TTC549 (cell line): Measurements from ENCODE around the gene ICAM5.

ENCODE experiments used
- FAIRE-seq: peaks from 2 replicates; lab custom pipeline; 2012; peaks lifted over from hg19 to GRCh38; lab: Jason Lieb, UNC

The ICAM5 gene

DNA sequence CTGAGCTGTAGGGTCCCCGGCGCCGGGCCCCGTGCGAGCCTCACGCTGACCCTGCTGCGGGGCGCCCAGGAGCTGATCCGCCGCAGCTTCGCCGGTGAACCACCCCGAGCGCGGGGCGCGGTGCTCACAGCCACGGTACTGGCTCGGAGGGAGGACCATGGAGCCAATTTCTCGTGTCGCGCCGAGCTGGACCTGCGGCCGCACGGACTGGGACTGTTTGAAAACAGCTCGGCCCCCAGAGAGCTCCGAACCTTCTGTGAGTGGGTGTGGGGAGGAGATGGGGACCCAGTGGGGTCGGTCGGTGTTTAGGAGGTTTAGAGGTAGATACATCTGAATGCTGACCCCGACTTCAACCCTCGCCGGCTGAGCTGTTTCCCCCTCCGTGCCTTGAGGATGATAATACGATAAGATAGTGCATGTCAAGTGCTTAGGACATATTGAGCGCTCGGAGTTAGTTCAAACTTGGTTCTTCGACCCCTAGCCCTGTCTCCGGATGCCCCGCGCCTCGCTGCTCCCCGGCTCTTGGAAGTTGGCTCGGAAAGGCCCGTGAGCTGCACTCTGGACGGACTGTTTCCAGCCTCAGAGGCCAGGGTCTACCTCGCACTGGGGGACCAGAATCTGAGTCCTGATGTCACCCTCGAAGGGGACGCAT lies 1.9 kb downstream of the ICAM5 start:
- FAIRE-seq: no peak

DNA sequence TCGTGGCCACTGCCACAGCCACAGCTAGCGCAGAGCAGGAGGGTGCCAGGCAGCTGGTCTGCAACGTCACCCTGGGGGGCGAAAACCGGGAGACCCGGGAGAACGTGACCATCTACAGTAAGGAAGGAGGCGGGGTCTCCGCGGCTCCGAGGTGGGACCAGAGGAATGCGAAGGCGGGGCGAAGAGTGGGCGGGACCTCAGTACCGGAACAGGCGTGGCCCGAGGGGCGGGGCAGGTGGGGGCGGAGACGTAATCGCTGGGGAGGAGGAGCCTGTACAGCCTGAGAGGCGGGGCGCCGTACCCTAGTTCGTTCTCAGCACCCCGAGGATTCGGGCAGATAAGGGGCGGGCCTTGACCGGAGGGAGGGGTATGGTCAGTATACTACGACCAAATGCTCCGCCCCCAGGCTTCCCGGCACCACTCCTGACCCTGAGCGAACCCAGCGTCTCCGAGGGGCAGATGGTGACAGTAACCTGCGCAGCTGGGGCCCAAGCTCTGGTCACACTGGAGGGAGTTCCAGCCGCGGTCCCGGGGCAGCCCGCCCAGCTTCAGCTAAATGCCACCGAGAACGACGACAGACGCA lies 2.5 kb downstream of the ICAM5 start:
- FAIRE-seq: no peak

DNA sequence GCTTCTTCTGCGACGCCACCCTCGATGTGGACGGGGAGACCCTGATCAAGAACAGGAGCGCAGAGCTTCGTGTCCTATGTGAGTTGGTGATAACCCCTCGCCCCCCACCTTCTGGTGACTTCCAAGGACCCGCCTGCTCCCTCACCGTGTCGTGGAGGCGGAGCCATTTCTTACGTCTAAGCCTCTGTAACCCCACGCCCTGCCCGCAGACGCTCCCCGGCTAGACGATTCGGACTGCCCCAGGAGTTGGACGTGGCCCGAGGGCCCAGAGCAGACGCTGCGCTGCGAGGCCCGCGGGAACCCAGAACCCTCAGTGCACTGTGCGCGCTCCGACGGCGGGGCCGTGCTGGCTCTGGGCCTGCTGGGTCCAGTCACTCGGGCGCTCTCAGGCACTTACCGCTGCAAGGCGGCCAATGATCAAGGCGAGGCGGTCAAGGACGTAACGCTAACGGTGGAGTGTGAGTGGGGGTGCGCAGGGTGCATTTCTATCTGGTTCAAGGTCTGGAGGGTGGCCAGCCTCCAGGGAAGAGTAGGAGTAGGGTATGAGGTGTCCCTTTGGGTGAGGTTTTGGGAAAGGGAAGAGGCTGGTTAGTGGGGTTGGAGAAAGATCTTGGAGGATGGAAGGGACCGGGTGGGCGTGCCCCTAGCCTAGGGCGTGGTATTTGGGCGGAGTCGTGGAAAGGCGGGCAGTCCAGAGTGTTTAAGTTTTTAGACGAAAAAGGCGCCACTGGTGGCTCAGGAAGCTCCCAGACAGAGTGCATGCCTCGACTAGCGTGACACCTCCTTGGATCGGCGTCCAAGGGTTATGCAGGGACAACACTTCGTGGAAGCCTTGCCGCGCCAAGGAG lies 3.3 kb downstream of the ICAM5 start:
- FAIRE-seq: no peak

DNA sequence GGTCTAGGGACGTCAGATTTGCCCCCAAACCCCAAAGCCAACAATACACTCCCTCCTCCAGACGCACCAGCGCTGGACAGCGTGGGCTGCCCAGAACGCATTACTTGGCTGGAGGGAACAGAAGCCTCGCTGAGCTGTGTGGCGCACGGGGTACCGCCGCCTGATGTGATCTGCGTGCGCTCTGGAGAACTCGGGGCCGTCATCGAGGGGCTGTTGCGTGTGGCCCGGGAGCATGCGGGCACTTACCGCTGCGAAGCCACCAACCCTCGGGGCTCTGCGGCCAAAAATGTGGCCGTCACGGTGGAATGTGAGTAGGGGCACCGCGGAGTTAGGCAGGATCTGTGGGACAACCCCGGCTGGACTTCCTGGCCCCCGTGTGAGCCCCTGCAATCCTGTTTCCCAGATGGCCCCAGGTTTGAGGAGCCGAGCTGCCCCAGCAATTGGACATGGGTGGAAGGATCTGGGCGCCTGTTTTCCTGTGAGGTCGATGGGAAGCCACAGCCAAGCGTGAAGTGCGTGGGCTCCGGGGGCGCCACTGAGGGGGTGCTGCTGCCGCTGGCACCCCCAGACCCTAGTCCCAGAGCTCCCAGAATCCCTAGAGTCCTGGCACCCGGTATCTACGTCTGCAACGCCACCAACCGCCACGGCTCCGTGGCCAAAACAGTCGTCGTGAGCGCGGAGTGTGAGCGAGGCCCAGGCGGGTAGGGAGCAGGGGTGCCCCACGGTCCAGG lies 4.0 kb downstream of the ICAM5 start:
- no peak for FAIRE-seq

DNA sequence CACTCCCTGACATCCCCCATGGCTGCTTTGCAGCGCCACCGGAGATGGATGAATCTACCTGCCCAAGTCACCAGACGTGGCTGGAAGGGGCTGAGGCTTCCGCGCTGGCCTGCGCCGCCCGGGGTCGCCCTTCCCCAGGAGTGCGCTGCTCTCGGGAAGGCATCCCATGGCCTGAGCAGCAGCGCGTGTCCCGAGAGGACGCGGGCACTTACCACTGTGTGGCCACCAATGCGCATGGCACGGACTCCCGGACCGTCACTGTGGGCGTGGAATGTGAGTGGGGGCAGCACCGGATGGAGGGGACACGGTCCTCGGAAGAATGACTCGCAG lies 4.6 kb downstream of the ICAM5 start:
- no peak for FAIRE-seq

DNA sequence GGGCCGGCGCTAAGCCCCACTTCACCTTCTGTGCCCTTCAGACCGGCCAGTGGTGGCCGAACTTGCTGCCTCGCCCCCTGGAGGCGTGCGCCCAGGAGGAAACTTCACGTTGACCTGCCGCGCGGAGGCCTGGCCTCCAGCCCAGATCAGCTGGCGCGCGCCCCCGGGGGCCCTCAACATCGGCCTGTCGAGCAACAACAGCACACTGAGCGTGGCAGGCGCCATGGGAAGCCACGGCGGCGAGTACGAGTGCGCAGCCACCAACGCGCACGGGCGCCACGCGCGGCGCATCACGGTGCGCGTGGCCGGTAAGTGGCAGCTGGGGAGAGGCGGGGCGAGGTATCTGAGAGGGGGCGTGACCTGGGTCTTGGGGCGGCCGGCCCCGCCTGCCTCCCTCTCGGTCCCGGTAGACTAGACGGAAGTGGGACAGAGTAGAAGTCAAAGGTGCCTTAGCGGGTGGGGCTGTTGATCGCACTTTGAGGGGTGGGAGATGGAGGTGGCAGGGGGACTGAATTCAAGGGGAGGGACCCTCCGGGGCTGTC lies 5.6 kb downstream of the ICAM5 start:
- FAIRE-seq: no peak

DNA sequence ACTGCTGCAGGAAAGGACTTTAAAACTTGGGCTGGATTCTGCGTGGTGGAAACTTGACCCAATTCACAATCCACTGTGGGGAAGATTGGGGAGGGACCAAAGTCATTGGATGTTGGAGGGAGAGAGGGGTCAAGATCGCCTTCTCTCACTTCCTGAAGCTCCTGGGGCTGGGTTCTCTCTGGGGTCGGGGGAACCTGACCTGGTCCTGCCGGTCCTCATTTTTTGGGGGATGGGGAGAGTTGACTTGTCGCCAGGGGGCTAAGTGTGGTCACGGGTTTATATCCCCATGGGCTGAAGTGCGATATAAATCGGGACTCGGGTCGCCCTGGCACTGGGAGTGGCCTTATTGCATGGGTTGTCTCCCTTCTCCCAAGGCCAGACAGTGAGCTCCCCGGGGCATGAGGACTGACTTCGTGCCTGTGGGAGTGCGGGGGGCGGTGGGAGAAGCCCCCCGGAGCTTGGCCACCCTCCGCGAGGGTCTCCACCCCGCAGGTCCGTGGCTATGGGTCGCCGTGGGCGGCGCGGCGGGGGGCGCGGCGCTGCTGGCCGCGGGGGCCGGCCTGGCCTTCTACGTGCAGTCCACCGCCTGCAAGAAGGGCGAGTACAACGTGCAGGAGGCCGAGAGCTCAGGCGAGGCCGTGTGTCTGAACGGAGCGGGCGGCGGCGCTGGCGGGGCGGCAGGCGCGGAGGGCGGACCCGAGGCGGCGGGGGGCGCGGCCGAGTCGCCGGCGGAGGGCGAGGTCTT lies 6.3 kb downstream of the ICAM5 start:
- FAIRE-seq: no peak

DNA sequence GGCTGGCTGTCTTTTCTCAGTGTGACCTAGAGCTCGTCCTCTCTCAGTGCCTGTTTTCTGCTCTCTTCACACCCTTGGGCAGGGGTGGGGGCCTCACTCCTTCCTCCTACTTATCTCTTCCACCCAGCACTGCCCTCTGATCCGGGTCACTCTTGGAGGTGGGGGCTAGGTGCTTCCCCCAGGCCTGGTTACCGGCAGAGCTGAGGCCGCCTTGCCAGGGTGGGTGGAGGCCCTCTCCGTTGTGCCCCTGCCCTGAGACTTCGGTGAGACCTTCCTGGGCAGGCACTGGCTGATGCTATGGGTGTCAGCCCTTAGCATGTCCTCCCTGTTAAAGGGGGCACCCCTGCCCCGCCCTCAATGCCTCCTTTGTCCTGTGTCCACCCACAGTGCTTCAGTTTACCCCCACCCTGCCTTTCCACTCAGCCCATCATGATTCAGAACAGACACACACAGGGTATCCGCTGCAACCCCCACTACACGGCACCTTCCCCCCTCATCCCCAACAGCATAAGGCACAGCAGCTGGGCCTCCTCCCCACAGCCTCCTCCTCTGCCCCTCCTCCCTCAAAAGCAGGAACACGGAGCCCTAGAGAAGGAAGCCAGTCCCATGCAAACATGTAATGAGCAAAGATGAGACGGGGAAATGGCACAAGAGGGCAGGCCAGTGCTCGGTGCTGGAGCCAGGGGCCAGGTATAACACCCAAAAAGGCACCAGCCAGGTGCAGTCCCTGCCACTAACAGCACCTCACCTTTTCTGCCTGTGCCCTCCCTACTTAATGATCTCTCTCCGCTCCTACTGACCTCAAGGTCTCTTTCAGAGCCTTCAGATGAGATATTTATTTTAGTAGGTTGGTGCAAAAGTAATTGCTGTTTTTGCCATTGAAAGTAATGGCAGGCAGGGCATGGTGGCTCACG lies 10.1 kb downstream of the ICAM5 start:
- no peak for FAIRE-seq

DNA sequence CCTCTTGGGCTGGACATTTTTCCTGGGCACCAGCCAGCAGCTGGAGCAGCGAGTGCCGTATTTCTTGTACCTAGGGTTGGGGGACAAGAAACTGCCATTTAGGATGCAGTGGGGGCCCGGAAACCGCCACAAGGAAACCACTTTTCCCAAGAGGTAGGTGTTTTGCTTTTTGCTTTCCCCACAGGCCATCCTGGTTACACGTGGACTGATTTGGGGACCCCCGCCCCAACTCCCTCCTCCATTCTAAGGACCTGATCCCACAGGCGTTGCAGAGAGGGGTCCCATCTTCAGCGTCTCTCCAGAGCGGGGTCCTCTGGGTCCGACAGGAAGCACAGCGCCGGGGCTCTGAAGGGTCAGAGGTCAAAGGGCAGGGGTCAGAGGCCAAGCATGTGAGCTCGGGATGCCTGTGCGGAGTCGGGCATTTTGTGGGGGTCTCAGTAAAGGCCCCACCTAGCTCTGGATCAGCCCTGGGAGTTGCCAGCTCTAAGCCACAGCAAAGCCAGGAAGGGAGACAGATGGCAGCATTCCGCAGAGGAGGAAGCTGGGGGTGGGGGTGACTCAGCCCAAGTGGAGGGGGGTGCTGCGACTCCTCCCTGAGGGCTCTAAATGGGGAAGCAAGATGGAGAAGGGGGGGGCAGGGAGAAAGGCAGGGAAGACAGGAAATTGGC lies 15.5 kb downstream of the ICAM5 start:
- FAIRE-seq: no peak

DNA sequence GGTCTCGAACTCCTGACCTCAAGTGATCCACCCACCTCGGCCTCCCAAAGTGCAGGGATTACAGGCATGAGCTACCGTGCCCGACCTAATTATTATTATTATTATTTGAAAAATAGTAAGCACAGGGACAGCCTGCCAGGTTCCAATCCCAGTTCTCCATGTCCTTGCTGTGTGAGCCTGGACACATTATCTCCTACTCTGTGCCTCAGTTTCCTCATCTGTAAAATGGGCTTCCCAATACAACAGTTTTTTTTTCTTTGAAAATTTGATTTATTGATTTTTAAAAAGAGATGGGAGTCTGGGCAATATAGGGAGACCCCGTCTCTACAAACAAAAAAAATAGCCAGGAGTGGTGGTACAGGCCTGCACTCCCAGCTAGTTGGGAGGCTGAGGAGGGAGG lies 16.6 kb downstream of the ICAM5 start:
- no peak for FAIRE-seq

DNA sequence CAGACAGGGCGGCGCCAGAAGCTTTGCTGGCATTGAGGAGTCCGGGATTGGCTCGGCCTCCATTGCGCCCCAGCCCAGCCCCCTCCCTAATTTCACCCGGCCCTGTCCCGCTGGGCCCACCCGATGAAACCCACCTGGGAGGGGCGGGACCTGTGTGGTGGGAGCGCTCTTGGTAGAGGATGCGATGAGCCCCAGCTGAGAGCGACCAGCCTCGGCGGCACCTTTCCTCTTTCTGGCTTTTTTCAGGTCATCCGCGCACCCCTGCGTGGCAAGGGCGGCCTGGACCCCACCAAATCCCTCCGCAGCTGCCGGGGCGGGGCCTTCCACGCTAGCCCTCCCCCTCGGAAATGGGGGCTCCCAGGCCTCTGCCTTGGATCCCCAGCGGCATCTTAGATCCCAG lies 19.7 kb downstream of the ICAM5 start, which contains the start of gene ZGLP1:
Gene ZGLP1 (minus strand): TSS at position 393 of the 400 bp plus-strand sequence.
- FAIRE-seq: no peak

DNA sequence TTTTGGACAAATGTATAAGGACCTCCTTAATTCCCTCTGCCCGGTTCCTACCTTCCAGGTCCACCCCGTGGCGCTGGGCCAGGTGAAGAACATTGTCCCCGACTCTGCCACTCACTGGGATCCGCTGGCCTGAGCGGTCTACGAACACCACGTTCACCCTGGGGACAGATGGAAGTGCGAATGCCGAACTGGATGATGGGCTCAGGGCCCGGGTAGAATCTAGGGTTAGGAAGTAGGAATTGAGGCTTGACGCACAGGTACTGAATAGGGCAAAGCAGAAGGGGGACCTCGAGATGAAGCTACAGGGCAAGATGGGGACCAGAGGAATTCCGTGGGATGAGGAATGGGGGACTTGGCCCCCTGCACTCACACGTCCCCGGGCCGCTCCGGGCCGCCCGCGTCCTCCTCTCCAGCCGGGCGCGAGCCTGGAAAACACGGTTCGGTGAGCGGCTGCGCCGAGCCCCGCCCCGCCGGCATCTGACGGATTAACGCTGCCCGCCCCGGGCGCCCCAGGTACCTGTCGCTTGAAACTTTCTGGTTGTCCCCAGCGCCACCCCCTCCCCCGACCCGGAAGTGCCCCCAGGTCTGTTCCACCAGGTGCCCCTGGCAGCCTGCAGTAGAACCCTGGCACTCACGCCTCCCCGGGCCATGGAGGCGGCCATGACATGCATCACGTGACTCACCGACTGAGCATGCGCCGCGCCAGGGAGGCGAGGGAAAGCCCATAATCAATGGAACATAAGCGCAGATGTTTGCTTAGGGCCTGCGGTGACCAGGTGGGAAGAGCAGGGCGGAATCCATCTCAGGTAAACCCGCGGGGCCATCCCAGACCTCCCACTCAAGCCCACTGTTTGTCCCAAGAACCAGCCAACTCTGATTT lies 25.8 kb downstream of the ICAM5 start, which contains the start of gene FDX2:
Gene FDX2 (minus strand): TSS at position 681 of the 880 bp plus-strand sequence. CDS start 19 bp downstream, at position 662.
- FAIRE-seq: no peak

DNA sequence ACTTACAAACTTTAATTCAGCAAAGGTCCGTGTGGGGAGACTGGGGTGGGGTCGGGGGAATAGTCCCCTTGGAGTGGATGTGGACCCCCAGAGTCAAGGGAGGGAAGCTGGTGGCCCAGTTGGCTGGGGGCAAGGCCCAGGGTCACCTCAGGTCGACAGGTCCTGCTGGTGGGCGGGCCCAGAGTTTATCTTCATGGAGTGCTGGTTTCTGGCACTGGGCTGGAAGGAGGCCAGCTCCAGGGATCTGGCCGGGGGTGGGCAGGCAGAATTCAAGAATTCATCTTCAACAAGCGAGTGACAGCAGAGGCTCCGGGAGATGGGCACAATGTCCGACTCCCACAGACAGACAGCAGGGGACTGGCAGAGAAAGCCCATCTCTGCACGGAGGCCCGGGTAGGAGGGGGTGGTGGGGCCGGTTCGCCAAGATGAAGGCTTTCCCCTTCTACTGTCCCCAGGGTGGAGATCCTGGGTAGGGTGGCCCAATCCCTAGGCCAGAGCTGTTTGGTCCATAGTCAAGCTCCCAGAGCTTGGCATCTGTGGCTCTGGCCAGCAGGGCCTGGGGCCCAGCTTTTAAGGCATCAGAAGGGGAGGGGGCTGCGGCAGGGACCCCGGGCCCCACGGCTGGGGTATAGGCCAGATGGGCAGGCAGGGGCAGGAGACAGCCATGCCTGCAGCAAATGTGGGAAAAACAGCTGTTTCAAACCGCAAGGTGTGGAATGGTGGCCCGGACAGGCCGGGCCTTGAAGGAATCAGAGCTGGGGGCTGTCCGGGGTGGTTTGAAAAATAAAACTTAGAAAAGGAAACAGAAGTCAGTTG lies 26.7 kb downstream of the ICAM5 start:
- FAIRE-seq: no peak

DNA sequence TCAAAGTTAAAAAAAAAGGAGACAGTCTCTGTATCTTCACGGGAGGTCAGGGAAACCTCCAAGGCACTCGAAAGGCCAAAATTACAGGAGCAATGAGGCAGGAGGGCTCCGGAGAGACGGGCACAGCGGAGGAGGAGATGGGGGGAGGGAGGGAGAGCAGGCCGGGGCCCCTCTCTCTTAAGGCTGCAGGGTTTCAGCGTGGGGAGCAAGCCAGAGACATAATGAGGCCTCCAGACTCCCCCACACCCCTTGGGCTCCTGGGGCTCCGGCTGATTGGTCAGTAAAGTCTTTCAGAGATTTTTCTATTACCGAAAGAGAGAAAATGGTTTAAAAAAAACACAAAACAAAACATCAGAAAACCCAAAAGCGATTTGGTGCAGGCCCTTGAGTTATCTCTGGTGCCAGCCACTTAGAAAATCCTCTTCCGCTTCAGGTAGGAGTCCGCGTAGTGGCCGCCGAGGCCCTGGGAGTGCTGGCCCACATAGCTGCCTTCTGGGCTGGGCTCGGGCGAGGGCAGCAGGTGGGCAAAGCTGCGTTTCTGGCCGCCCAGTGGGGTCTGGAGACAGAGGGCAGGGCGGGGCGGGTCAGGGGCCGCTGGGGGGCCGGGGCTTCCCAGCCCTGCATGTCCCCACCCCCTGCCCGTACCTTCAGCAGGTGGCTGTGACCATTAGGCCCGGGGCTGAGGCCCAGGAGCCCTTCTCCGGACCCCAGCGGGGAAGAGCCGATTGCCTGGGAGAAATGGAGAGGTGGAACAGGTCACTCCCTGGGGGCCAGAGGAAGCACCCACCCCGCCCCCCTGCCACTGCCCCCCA lies 27.5 kb downstream of the ICAM5 start:
- FAIRE-seq: no peak

DNA sequence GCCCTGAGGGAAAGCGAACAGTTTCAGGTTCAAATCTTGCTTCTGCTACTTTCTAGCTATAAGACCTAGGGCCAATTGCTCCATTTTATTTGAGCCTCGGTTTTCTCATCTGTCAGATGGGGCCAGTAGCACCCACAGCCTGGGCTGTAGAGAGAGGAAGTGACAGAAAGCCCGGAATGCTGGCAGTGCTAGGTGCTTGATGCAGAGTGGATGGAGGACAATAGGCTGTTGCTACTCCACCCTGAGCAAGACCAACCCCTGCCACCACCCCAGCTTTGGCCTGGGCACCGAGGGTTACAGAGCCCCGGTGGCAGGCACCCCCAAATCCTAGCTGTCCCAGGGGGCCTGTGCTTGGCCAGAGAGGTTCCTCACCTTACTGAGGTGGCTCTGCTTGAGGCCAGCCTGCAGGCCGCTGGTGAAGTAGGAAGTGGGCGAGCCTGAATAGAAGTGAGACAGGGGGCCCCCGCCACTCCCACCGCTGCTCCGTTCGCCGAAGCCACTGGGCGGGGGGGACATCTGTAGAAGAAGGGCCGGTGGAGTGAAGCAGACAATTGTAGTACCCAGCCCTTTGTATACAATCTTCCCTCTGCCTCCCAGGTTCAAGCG lies 28.2 kb downstream of the ICAM5 start:
- no peak for FAIRE-seq

DNA sequence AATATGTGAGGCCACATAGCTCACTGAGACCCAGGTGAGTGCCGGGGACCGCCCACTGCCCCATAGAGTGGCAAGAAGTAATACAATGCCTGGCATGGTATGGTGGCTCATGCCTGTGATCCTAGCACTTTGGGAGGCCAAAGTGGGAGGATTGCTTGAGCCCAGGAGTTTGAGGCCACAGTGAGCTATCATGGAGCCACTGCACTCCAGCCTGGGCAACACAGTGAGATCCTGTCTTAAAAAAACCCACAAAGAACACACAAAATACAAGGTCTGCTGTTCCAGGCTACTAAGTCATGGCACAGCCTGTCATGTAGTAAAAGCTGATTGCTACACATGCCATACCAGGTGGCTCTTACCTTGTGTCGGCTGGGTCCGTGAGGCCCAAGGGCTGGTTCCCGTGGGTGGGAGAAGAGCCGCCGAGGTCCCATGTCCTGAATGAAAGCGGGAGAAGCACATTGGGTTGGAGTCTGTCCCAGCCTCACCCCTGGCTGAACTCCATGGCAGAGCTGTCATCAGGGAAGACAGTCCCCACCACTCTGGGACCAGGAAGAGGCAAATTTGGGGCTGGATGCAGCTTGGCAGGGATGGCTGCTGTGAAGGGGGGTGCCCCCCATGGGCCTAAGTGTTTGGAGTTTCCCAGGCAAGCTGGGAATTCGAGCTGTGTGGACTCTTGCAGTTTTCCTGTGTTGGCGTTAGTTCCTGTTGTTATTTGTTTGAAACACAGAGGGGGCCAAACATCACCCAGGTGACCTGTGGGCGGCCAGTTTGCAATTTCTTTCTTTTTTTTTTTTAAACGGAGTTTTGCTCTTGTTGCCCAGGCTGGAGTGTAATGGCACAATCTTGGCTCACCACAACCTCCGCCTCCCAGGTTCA lies 29.3 kb downstream of the ICAM5 start:
- FAIRE-seq: no peak
